Activated naive CD8-positive, alpha-beta T cell treated with anti-CD3 and anti-CD28 coated beads, Interleukin-2, amount 50 U/mL, for 24 hours (primary cell): Measurements from ENCODE around the gene GABARAP.

Source experiments
- ATAC-seq: fragments of 150-1000 bp; cut with Tn5 transposase; one replicate; pipeline ENCODE4 v1.10.0; 2021
- DNase-seq: peaks from one replicate; pipeline ENCODE4 v3.0.0; 2021
- H3K27ac Mint-ChIP-seq: one replicate; pipeline ENCODE4 v1.8.0; 2021; ENCODE audit warnings: mild to moderate bottlenecking, mixed read lengths
- H3K27me3 Mint-ChIP-seq: one replicate; pipeline ENCODE4 v1.8.0; 2021; ENCODE audit warnings: mixed read lengths
- H3K36me3 Mint-ChIP-seq: one replicate; pipeline ENCODE4 v1.8.0; 2021; ENCODE audit warnings: low read depth, mixed read lengths
- H3K4me1 Mint-ChIP-seq: one replicate; pipeline ENCODE4 v1.8.0; 2021; ENCODE audit warnings: mixed read lengths
- H3K4me3 Mint-ChIP-seq: one replicate; pipeline ENCODE4 v1.8.0; 2021; ENCODE audit warnings: mild to moderate bottlenecking, moderate library complexity, mixed read lengths
- H3K9me3 Mint-ChIP-seq: one replicate; pipeline ENCODE4 v1.8.0; 2021; ENCODE audit warnings: mixed read lengths

The GABARAP gene

DNA sequence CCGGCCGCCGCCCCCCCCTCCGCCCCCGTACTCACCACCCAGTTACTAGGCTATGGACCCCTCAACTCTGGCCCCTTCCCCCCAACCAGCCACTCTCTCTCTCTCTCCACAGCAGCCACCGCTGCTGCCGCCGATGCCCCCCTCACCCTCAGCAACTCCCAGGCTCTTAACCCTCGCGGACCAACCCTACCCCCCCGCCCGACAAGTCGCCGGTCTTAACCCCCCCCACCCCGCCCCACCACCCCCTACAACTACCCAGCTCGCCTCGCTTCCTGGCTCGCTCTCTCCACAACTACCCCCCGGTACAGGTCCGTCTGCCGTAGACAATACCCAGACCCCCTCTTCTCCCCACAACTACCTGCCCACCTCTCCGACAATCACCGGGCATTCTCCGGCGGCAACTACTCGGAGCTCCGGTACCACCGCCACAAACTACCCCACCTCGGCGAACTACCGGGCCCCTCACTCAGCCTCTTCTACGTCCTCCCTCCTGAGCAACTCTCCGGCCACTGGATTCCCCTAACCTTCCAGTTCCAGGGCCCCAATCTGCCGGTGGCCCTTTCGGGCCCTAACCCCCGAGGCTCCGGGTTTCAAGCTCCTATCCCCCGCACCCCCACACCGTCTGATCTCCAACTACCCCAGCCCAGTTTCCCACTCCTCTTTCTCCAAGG lies 3.7 kb downstream of the GABARAP start:
- Mint-ChIP-seq H3K27ac (peak overlapping the region; percentile 97), H3K4me3 (peak overlapping the region; percentile 88), H3K27me3 (peaks cover 4% of the 10 kb centered on the region), H3K4me1 (peaks cover 70% of the 10 kb centered on the region), H3K9me3 (no peaks in the 10 kb centered on the region), H3K36me3 (peaks cover 41% of the 10 kb centered on the region)
- DNase-seq (peak; percentile 47), ATAC-seq (no peak)

DNA sequence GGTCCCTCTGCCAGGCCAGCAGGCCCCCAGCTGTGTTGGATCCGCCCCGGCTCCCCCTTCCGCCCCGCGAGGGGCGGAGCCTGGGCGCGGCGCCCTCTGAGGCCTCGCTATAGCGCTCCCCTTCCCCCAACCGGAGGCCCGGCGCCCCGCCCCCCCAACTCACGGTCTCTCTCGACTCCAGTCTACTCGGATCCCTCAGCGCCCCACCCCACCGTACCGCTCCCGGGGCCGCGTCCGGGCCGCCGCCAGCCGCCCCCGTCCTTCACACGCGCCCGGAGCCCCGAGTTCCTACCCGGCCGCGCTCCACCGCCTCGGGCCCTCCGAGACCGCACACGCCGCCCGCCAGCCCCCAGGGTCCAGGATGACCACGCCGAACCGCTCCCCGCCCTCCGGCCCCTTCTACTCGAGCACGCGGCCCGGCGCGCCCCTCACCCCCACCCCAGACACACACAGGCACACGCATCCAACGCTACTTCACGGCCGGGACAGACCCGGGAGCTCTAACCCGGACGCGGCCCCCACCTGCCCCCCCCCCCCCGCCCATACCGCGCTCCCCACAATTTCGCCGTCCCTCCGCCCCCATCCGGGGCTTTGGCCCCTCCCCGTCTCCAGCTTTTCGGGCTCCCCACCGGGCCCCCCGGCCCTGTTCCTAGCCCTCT lies 4.4 kb downstream of the GABARAP start:
- peak; percentile 91 for DNase-seq
- Mint-ChIP-seq H3K9me3 (no peaks in the 10 kb centered on the region), H3K4me3 (peak overlapping the region; percentile 88), H3K27me3 (peaks cover 4% of the 10 kb centered on the region), H3K36me3 (peaks cover 40% of the 10 kb centered on the region), H3K4me1 (peaks cover 71% of the 10 kb centered on the region), H3K27ac (peak overlapping the region; percentile 97)
- ATAC-seq, result peak; percentile 45

DNA sequence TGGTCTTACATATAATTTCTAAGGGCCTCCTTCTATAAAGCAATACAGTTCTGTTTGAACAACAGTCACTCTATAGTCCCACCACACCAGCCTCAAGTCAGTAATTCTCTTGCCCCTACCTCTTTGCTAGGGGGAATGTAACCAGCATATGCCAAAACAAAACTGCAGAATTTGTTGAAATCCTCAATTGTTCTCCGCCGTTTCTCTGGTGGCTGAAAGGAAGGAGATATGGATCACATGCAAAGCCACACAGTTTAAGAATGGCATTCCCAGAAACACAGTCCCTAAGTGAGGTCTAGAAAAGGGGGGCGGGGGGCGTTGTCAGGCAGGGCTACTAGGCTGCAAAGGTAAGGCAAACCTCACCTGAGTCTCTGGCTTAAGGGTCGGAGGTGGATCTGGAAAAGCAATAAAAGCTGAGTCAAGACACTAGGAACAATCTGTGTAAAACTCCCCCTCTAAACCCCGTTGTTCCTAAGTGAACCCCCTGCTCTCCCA lies 4.9 kb downstream of the GABARAP start:
- no peak for DNase-seq
- Mint-ChIP-seq H3K36me3 (peaks cover 39% of the 10 kb centered on the region), H3K27ac (peak overlapping the region; percentile 97), H3K4me3 (peak overlapping the region; percentile 88), H3K27me3 (peaks cover 4% of the 10 kb centered on the region), H3K4me1 (peaks cover 71% of the 10 kb centered on the region), H3K9me3 (no peaks in the 10 kb centered on the region)
- no peak for ATAC-seq

DNA sequence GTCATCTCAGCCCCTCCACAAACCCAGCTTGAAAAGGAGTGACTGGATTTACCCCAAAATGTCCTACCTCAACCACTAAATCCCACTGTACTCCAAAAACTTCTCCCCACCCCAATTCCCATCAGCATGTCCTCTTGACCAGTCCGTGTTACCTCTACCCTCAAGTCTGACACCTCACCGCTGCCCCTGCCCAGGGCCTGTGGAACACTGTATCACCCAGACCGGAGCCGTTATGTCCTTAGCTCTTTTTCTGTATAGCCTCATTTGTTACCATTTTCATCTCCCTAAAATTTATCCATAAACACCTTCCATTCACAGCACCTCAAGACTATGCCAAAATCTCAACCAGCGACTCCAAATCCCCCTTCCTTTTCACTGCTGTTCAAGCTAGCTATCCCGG lies 5.4 kb downstream of the GABARAP start:
- Mint-ChIP-seq H3K4me3 (peak overlapping the region; percentile 88), H3K4me1 (peaks cover 72% of the 10 kb centered on the region), H3K9me3 (no peaks in the 10 kb centered on the region), H3K27me3 (peaks cover 4% of the 10 kb centered on the region), H3K27ac (peak overlapping the region; percentile 97), H3K36me3 (peaks cover 39% of the 10 kb centered on the region)
- DNase-seq (no peak), ATAC-seq (no peak)

DNA sequence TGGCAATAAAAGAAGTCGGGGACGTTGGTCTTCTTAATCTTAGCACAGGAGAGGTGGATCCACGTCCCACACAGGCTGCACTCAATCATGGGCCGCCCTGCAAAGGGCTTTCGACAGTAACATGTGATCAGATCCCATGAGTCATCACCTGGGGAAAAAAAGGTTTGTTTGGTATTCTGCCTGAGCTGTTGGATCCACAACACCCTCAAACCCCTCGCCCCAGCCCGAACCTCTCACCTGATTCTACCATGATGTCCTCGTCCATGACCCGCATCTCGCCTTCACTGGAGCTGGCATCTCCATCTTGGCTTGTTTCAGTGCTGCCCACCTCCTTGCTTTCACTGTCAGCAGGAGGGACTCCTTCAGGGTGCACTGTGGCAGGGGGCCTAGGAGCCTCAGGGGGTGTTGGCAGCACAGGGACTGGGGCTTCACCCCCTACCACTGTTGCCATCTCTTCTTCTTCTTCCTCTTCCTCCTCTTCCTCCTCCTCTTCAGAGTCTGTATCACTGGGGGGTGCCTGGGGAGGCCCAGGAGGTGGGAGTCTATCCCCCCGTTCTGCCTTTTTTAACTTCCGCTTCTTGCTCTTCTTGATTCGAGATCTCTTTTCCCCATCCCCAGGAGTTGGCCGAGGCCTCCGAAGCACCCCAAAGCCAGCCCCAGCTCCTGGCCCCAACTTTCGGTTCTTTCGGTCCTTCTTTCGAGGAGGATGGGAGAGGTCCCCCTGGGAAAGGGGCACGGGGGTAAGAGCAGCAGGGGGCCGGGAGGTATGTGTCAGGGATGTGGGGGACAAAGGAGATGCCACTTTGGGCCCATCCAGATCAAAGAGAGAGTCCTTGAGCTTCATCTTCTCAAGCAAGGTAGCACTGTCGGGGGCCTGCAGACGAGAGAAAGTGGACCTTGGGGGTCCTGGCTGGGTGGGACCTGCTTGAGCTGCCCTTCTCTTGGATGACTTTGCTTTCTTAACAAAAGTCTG lies 6.3 kb downstream of the GABARAP start:
- peak overlapping the region; percentile 14 for H3K4me3 Mint-ChIP-seq

DNA sequence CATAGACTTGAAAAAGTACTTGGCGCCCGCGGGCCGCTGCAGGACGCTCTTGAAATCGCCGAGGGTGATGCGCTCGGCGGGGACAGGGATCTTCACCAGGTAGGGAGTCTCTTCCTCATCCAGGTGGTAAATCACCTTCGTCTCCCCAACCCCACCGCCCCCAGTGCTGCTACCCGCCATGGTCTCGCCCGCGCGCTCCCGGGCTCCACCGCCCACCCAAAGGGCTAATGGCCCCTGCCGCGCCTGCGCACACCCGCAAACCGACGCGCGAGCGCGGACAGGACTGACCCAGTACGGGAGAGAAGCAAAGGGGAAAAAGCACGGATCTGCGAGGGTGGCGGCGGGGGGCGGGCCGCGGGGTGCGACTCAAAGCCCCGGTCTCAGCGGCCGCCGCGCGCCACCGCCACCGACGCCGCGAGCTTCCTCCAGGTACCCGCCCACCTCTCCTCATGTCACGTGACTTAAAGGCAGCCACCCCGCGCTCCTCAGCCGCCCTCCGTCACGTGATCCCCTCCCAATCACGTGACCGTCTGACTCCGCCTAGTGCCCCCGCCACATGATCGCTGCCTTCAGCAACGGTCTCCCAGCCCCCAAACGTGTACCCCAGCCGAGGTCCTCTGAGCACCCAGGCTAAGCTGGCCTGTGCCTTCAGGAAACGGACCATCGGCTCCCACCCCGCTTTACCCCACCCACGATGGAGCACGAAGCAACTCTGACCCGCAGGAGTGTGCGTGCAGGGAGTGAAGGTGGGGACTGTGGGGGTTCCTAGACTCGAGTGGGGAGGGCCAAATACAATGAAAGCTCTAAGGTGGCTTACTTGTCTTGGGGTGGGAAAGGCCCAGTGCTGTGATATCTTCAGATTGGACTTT lies 7.9 kb downstream of the GABARAP start, which contains the start of gene DVL2:
Gene DVL2, minus strand, starts transcription at position 435 of the 869 bp plus-strand sequence. Its CDS starts 255 bp downstream, at position 180.
- peak within 1 kb of the TSS; percentile 97 for H3K4me3 Mint-ChIP-seq
- peaks cover 36% of the 10 kb centered on the region for H3K36me3 Mint-ChIP-seq
- no peaks in the 10 kb centered on the region for H3K9me3 Mint-ChIP-seq
- DNase-seq (peak; percentile 96), ATAC-seq (peak; percentile 39)
- peaks cover 2% of the 10 kb centered on the region for H3K27me3 Mint-ChIP-seq
- H3K4me1 Mint-ChIP-seq, result peaks cover 49% of the 10 kb centered on the region
- H3K27ac Mint-ChIP-seq, result peak within 1 kb of the TSS; percentile 99

More for the DNA sequence above, 6.3 kb downstream of the GABARAP start:
- Mint-ChIP-seq H3K4me1 (peaks cover 64% of the 10 kb centered on the region), H3K27me3 (peaks cover 4% of the 10 kb centered on the region), H3K27ac (peak overlapping the region; percentile 99), H3K9me3 (no peaks in the 10 kb centered on the region), H3K36me3 (peaks cover 38% of the 10 kb centered on the region)
- no peak for DNase-seq
- ATAC-seq, result no peak

DNA sequence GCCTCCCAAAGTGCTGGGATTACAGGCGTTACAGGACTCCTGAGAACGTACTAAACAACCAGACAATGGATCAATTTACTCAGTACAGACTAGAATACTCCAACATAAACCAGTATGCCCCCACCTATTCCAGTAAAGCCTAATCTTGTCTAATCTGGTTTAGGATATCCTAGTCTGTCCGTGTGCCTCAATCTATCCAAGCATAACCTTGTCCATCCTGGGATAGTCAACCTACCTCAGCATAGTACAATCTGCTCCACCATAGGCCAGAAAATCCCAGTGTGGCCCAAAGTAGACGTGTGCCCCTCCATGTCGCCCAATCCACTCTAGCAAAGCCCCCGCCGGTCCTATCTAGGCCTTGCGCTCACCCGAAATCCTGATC lies 8.6 kb downstream of the GABARAP start:
- peaks cover 41% of the 10 kb centered on the region for H3K36me3 Mint-ChIP-seq

DNA sequence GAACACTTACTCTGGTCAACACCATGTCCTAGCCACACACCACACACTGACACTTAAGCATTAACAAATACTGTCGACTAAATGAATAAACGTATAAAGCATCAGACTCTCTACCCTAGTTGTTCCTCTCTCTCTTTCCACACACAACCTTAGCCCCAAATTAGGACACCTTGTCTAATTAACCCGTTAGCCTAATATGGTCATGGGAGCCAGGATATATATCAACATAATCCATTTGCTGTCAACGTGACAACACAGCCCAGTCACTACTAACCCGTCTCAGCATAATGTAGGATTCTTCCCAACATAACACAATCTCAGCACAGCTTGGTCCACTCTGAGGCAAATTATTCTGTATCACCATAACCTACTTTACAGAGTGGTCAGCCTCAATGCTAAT lies 10.1 kb downstream of the GABARAP start:
- ATAC-seq, result no peak
- H3K36me3 Mint-ChIP-seq, result peaks cover 49% of the 10 kb centered on the region
- H3K27ac Mint-ChIP-seq, result no peak overlapping the region
- H3K9me3 Mint-ChIP-seq, result no peaks in the 10 kb centered on the region
- H3K4me3 Mint-ChIP-seq, result peak overlapping the region; percentile 97
- peaks cover 55% of the 10 kb centered on the region for H3K4me1 Mint-ChIP-seq
- peaks cover 2% of the 10 kb centered on the region for H3K27me3 Mint-ChIP-seq
- no peak for DNase-seq

More for the DNA sequence above, 8.6 kb downstream of the GABARAP start:
- ATAC-seq (no peak), DNase-seq (no peak)
- Mint-ChIP-seq H3K4me1 (peaks cover 53% of the 10 kb centered on the region), H3K4me3 (peak overlapping the region; percentile 97), H3K27me3 (peaks cover 2% of the 10 kb centered on the region), H3K9me3 (no peaks in the 10 kb centered on the region), H3K27ac (peak overlapping the region; percentile 99)

DNA sequence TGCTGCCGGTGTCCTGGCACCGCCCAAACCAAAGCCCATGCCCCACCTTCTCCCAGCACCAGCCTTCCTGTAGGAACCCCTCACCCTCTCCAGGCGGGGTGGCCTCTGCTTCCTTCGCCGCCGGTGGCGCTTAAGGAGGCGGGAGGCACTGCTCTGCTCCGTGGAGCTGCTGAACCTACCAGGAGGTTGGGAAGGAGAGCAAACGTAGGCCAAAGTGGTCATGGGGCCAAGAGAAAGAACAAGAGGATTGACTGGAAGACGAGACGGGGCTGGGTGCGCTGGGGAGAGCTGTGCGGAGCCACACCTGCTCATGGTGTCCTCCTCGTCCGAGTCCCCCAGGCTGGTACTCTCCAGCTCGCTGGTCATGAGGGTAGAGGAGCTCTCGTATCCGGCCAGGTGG lies 12.7 kb downstream of the GABARAP start:
- H3K27ac Mint-ChIP-seq, result no peak overlapping the region
- no peak overlapping the region for H3K4me3 Mint-ChIP-seq
- peaks cover 30% of the 10 kb centered on the region for H3K4me1 Mint-ChIP-seq
- no peaks in the 10 kb centered on the region for H3K9me3 Mint-ChIP-seq
- ATAC-seq (no peak), DNase-seq (no peak)
- peaks cover 36% of the 10 kb centered on the region for H3K36me3 Mint-ChIP-seq
- H3K27me3 Mint-ChIP-seq, result peaks cover 2% of the 10 kb centered on the region

DNA sequence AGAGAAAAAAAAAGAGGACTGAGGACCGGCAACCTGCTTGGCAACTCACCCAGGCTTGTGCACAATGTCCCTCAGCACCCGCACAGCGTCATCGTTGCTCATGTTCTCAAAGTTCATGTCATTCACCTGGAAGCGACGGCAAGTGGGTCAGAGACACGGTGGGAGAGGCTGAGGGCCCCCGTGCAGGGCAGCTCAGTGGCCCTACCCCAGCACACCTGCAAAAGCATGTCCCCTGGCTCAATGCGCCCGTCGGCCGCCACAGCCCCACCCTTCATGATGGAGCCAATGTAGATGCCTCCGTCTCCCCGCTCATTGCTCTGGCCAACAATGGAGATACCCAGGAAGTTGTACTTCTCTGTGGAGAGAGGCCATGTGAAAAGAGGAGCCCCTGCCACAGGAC lies 13.3 kb downstream of the GABARAP start:
- Mint-ChIP-seq H3K36me3 (peaks cover 35% of the 10 kb centered on the region), H3K4me3 (no peak overlapping the region), H3K4me1 (peaks cover 28% of the 10 kb centered on the region), H3K27me3 (no peaks in the 10 kb centered on the region), H3K9me3 (no peaks in the 10 kb centered on the region), H3K27ac (no peak overlapping the region)
- DNase-seq (no peak), ATAC-seq (no peak)

DNA sequence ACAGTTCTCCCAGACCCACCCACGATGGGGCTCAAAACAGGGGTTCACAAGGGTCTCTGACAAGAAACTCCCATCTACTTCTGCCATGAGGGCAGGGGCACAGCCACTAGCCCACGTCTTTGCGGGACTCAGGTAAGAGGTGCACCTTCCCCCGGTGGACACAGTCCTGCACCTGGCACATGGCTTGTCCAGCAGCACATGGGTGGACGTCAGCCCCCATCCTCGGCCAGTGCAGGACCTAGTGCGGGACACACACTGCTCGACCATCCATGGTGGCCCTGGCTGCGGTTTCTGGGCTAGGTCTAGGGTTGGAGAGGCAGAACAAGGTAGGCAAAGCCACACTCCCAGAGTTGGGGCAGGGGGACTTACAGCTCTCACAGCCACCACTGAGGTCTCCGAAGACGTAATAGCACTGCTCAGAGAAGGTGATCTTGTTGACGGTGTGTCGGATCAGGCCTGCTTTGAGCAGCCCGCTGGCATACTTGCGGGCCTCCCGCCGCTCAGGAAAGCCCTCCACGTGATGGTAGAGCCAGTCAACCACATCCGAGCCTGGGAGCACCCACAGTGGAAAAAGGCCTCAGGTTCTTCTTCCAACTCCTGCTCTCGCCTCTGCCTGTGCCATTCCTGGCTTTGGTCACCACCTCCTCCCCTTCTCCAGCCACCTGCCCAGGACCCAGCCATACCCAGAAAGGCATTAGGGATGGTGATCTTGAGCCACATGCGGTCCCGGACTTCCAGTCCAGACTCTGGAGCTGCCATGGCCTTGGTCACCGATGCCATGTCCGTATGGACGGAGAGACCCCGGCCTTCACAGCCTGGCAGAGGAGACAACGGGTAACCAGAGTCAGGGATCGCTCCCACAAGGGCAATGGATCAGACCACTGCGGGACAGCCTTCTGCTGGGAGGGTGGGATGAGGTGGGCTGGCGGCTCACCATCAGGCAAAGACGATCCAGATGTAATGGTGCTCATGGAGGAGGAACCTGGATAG lies 15.2 kb downstream of the GABARAP start:
- H3K9me3 Mint-ChIP-seq, result no peaks in the 10 kb centered on the region
- ATAC-seq (no peak), DNase-seq (no peak)
- H3K27ac Mint-ChIP-seq, result no peak overlapping the region
- H3K27me3 Mint-ChIP-seq, result no peaks in the 10 kb centered on the region
- H3K36me3 Mint-ChIP-seq, result peaks cover 43% of the 10 kb centered on the region
- H3K4me1 Mint-ChIP-seq, result peaks cover 13% of the 10 kb centered on the region
- no peak overlapping the region for H3K4me3 Mint-ChIP-seq

DNA sequence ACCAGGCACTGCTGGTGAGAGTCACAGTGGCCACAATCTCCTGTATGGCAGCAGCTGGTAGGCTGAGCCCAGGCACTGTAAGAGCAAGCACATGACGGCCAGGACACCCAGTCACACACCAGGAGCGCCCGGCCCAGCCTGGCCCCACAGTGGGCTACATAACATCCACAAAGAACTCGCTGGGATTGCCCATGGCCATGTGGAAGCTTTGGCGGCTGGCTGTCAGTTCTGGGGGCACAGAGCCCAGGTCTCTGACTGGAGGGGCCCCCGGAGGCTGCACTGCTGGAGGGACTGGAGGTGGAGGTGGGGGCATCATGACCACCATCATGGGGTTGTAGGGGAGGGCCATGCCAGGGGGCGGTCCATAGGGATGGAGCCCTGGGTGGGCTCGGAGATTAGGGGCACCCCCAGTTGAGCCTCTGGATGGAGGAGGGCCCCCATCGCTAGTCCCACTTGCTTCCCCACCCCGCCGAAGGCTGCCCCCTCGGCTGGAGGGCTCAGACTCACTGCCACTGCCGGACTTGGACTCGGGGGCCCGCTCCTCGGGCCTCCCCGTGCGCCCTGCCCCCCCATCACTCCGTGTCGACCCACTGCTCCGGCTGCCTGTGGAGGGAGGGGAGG lies 16.4 kb downstream of the GABARAP start:
- Mint-ChIP-seq H3K36me3 (peaks cover 47% of the 10 kb centered on the region), H3K4me1 (peaks cover 20% of the 10 kb centered on the region), H3K27me3 (no peaks in the 10 kb centered on the region), H3K9me3 (no peaks in the 10 kb centered on the region), H3K27ac (no peak overlapping the region), H3K4me3 (no peak overlapping the region)
- no peak for DNase-seq
- no peak for ATAC-seq
